IMR-90 (cell line): Measurements from ENCODE around the gene PPP1R14D. TPM values are rescaled to one million over a fixed set of nuclear protein-coding genes. Genes with fewer than 3 reads are reported as not detected.

Experiments used
- ATAC-seq: fragments of 200-7000 bp; cut with Tn5 transposase; 2 replicates; pipeline ENCODE4 v1.9.1; 2020; ENCODE audit warnings: low read depth, mild to moderate bottlenecking, moderate library complexity
- BruUV-seq: library from RNA; stranded (reverse); fragments of 400-500 nt; replicated peaks from 2 replicates; lab custom pipeline; 2021; lab: Mats Ljungman, UMichigan
- CTCF ChIA-PET: fragments of 300-600 bp; formaldehyde crosslinking; extraction: SDS; loops from one replicate; lab custom pipeline; 2021; ENCODE audit warnings: antibody characterized with exemption; lab: Yijun Ruan, JAX
- POLR2A ChIA-PET: fragments of 300-600 bp; sonication (Branson Sonifier 250); formaldehyde crosslinking; loops from one replicate; lab custom pipeline; 2022; ENCODE audit warnings: antibody characterized with exemption; ENCODE audit not compliant: unreplicated experiment; lab: Charles Lee
- DNase-seq: peaks from one replicate; pipeline ENCODE4 v3.0.0; 2013
- H2AFZ ChIP-seq: replicated peaks from 2 replicates; pipeline ENCODE3; 2013; ENCODE audit warnings: low read length, mild to moderate bottlenecking; ENCODE audit not compliant: poor library complexity
- H2AK5ac ChIP-seq: 2 replicates; pipeline ENCODE4 v1.6.1; 2013; ENCODE audit warnings: low read depth, low read length, inconsistent platforms
- H2AK9ac ChIP-seq: replicated peaks from 2 replicates; pipeline ENCODE3; 2013; ENCODE audit warnings: mild to moderate bottlenecking, low read depth, low read length, moderate library complexity; ENCODE audit not compliant: poor library complexity
- H2BK120ac ChIP-seq: 2 replicates; pipeline ENCODE4 v1.6.1; 2013; ENCODE audit warnings: low read depth, low read length, inconsistent platforms
- H2BK15ac ChIP-seq: 3 replicates; pipeline ENCODE4 v1.6.1; 2013; ENCODE audit warnings: low read depth, low read length, inconsistent platforms
- H2BK20ac ChIP-seq: 2 replicates; pipeline ENCODE4 v1.6.1; 2013; ENCODE audit warnings: low read depth, mild to moderate bottlenecking, inconsistent platforms, low read length, moderate library complexity
- H2BK5ac ChIP-seq: 2 replicates; pipeline ENCODE4 v1.6.1; 2013; ENCODE audit warnings: mild to moderate bottlenecking, low read depth, low read length, inconsistent platforms; ENCODE audit not compliant: poor library complexity, severe bottlenecking
- H3K14ac ChIP-seq: replicated peaks from 2 replicates; pipeline ENCODE4 v1.6.1; 2013; ENCODE audit warnings: low read depth, low read length, inconsistent platforms
- H3K18ac ChIP-seq: 2 replicates; pipeline ENCODE4 v1.6.1; 2013; ENCODE audit warnings: low read depth, low read length, control low read depth
- H3K23ac ChIP-seq: 2 replicates; pipeline ENCODE4 v1.6.1; 2013; ENCODE audit warnings: low read depth, low read length, inconsistent platforms
- H3K27ac ChIP-seq: 2 replicates; pipeline ENCODE4 v1.5.1; 2013; ENCODE audit warnings: mild to moderate bottlenecking, control low read depth, low read length; ENCODE audit not compliant: insufficient read depth
- H3K27me3 ChIP-seq: 2 replicates; pipeline ENCODE4 v1.6.1; 2013; ENCODE audit warnings: low read length; ENCODE audit not compliant: control insufficient read depth, insufficient read depth
- H3K36me3 ChIP-seq: 2 replicates; pipeline ENCODE4 v1.6.1; 2013; ENCODE audit warnings: low read length, mixed read lengths; ENCODE audit not compliant: control insufficient read depth, insufficient read depth
- H3K4ac ChIP-seq: 2 replicates; pipeline ENCODE4 v1.6.1; 2013; ENCODE audit warnings: low read depth, low read length, inconsistent platforms
- H3K4me1 ChIP-seq: 2 replicates; pipeline ENCODE4 v1.6.1; 2013; ENCODE audit warnings: low read length, mixed read lengths; ENCODE audit not compliant: control insufficient read depth, insufficient read depth
- H3K4me2 ChIP-seq: 2 replicates; pipeline ENCODE4 v1.6.1; 2013; ENCODE audit warnings: low read depth, mild to moderate bottlenecking, control low read depth, low read length, moderate library complexity
- H3K4me3 ChIP-seq: 2 replicates; pipeline ENCODE4 v1.5.1; 2013; ENCODE audit warnings: low read depth, mild to moderate bottlenecking, control low read depth, low read length, moderate library complexity; ENCODE audit not compliant: insufficient read depth
- H3K56ac ChIP-seq: 2 replicates; pipeline ENCODE4 v1.6.1; 2013; ENCODE audit warnings: low read length, inconsistent platforms; ENCODE audit not compliant: insufficient read depth; ENCODE audit errors: extremely low read depth
- H3K79me1 ChIP-seq, 2 experiments: 2 replicates each; pipeline ENCODE4 v1.6.1; 2013; ENCODE audit warnings: low read length in 2 of 2, inconsistent platforms in 1 of 2, low read depth in 1 of 2
- H3K9ac ChIP-seq: 2 replicates; pipeline ENCODE4 v1.6.1; 2013; ENCODE audit warnings: low read depth, low read length, control low read depth
- H3K9me1 ChIP-seq: 2 replicates; pipeline ENCODE4 v1.6.1; 2013; ENCODE audit warnings: low read length, inconsistent platforms; ENCODE audit not compliant: insufficient read depth
- H3K9me3 ChIP-seq: 2 replicates; pipeline ENCODE4 v1.6.1; 2013; ENCODE audit warnings: low read length; ENCODE audit not compliant: control insufficient read depth, insufficient read depth
- H4K20me1 ChIP-seq: 2 replicates; pipeline ENCODE4 v1.6.1; 2013; ENCODE audit warnings: low read length, inconsistent platforms; ENCODE audit not compliant: insufficient read depth
- H4K5ac ChIP-seq: 2 replicates; pipeline ENCODE4 v1.6.1; 2013; ENCODE audit warnings: mild to moderate bottlenecking, low read depth, low read length, control low read depth
- H4K8ac ChIP-seq, 2 experiments: 2 replicates each; pipeline ENCODE4 v1.6.1; 2013; ENCODE audit warnings: low read depth in 2 of 2, low read length in 2 of 2, control low read depth in 1 of 2, inconsistent platforms in 1 of 2
- H4K91ac ChIP-seq: 2 replicates; pipeline ENCODE4 v1.6.1; 2013; ENCODE audit warnings: low read depth, low read length, inconsistent platforms; ENCODE audit not compliant: insufficient read depth
- CHD1 ChIP-seq: IDR thresholded peaks from 2 replicates; pipeline ENCODE4 v1.6.1; 2012; ENCODE audit warnings: low read depth, low read length, improper control_type of control experiment
- MAZ ChIP-seq: IDR thresholded peaks from 2 replicates; pipeline ENCODE4 v1.6.1; 2012; ENCODE audit warnings: low read depth, mild to moderate bottlenecking, low read length, improper control_type of control experiment, moderate library complexity, borderline replicate concordance
- MXI1 ChIP-seq: IDR thresholded peaks from 2 replicates; pipeline ENCODE4 v1.6.1; 2012; ENCODE audit warnings: low read depth, mild to moderate bottlenecking, low read length, moderate library complexity, borderline replicate concordance
- NFE2L2 ChIP-seq: fragments of 150-350 bp; IDR thresholded peaks from 2 replicates; pipeline ENCODE4 v1.6.1; 2016; ENCODE audit warnings: low read depth, mild to moderate bottlenecking, low read length
- POLR2A ChIP-seq: IDR thresholded peaks from 2 replicates; pipeline ENCODE4 v1.6.1; 2012; ENCODE audit warnings: mild to moderate bottlenecking, low read depth, low read length
- RFX5 ChIP-seq: IDR thresholded peaks from 2 replicates; pipeline ENCODE4 v1.8.0; 2012; ENCODE audit warnings: low read depth, mild to moderate bottlenecking, low read length, moderate library complexity
- SMC3 ChIP-seq: fragments of 150-350 bp; IDR thresholded peaks from 2 replicates; pipeline ENCODE4 v1.6.1; 2016; ENCODE audit warnings: low read depth, mild to moderate bottlenecking, antibody characterized with exemption, low read length, moderate library complexity
- WGBS, 2 experiments: methylation state at CpG; one replicate each; pipeline versions ENCODE4 v1.1.5 to v1.1.7; 2013; ENCODE audit warnings: missing lambda C conversion rate in 2 of 2; ENCODE audit not compliant: insufficient read length in 1 of 2; ENCODE audit errors: extremely low coverage in 2 of 2; 5-methylcytosine and 5-hydroxymethylcytosine counted together
- dilution Hi-C: fragments of 300-500 bp; cut with HindIII; formaldehyde crosslinking; loops from one replicate; pipeline ENCODE4 v1.14.3; 2018; ENCODE audit warnings: low sequenced_read_pairs; ENCODE audit not compliant: unreplicated experiment
- in situ Hi-C: fragments of 300-500 bp; cut with MboI; formaldehyde crosslinking; loops from 3 replicates; pipeline ENCODE4 v1.14.3; 2019; ENCODE audit warnings: low sequenced_read_pairs, inconsistent platforms, mixed read lengths
- intact Hi-C: fragments of 100-400 bp; cut with micrococcal nuclease; formaldehyde crosslinking; loops from 2 replicates; pipeline ENCODE4 v1.10.0; 2022
- polyA plus RNA-seq, 3 experiments: library from polyadenylated mRNA; depleted of rRNA; stranded (reverse); fragments of >200 nt; gene quantifications; 2 replicates each; pipeline ENCODE4 v1.2.3, GENCODE V29; 2012; ENCODE audit warnings: low replicate concordance in 1 of 3
- total RNA-seq: library from RNA; depleted of rRNA; stranded (reverse); fragments of >200 nt; gene quantifications from 2 replicates; pipeline ENCODE4 v1.2.3, GENCODE V29; 2012
- TF ChIP-seq, protein P1 (sequence below): conservative IDR thresholded peaks from 2 replicates; pipeline ENCODE4 v1.5.1; 2012; ENCODE audit warnings: mild to moderate bottlenecking, low read depth, low read length, improper control_type of control experiment
- TF ChIP-seq, protein P2 (sequence below): fragments of 150-350 bp; IDR thresholded peaks from 2 replicates; pipeline ENCODE4 v1.6.1; 2016; ENCODE audit warnings: low read depth, mild to moderate bottlenecking, low read length, moderate library complexity, borderline replicate concordance

Gene PPP1R14D
- total and polyA plus RNA-seq, 2 of the 4 experiments (the other 2 are of a cell fraction): not detected

DNA sequence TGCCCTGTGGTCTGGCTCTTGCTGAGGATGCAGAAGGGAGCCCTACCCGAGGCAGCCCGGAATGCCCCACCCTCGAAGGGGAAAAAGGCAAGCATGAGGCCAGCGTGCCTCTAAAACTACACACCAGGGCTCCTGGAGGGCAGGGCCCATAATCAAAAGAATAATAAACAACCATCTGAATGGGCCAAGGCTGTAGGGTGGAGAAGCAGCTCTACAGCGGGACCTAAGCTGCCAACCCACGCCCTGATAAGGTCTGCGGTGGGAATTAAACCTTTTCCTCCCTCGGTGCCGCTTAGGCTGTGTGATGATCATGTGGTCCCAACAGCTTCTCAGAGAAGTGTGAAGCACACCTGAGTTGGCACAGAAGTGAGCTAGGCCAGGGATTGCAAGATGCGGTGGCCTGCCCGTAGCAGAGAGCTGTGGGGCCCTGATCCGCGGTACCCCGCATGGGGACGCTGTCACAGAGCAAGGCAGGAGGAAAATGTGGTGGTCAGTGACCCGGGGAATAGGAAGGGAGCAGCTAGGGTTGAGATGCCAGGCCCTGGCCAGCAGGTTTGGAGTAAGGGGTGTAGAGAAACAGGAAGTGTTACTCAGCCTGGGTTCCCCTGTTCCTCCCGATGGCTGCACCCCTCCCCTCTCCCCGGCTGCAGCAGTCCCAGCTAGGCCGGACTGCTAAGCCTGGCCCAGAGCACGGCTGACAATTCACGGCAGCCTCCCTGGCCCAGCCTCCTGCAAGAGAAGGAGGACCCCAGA is 59.8 kb downstream of the PPP1R14D start:
- ChIA-PET CTCF (no interaction called here), POLR2A (no interaction called here)
- Histone ChIP-seq H3K56ac (no peak overlapping the region), H3K14ac (no peak overlapping the region), H2BK20ac (no peak overlapping the region), H2BK120ac (no peak overlapping the region), H4K8ac (no peak overlapping the region), H4K20me1 (peaks cover 9% of the 10 kb centered on the region; the same call in 1 of the 2 replicates), H3K4ac (no peak overlapping the region), H3K9me1 (peaks cover 12% of the 10 kb centered on the region), H3K27me3 (no peaks in the 10 kb centered on the region), H4K5ac (no peak overlapping the region), H3K9ac (no peak overlapping the region), H3K23ac (no peak overlapping the region; the same call in 1 of the 2 replicates), H4K91ac (no peak overlapping the region), H3K4me2 (no peak overlapping the region), H3K36me3 (peaks cover 26% of the 10 kb centered on the region), H2BK5ac (no peak overlapping the region), H3K4me1 (peaks cover 20% of the 10 kb centered on the region), H3K4me3 (no peak overlapping the region), H3K9me3 (no peaks in the 10 kb centered on the region), H3K79me1 (no peaks in the 10 kb centered on the region; a peak in 1 of 4 replicates), H3K27ac (no peak overlapping the region), H2AK5ac (no peak overlapping the region), H3K18ac (no peak overlapping the region), H2BK15ac (no peak overlapping the region), H2AFZ (no peak overlapping the region), H2AK9ac (no peak overlapping the region)
- WGBS, 2 experiments: 94% methylated on average over 3 of the region's 21 CpGs; no CpG with 5 or more reads in 1 of the 2 experiments
- intact Hi-C loops (no loop called here), dilution Hi-C loops (no loop called here), in situ Hi-C loops (no loop called here)
- TF ChIP-seq, protein P1, sequence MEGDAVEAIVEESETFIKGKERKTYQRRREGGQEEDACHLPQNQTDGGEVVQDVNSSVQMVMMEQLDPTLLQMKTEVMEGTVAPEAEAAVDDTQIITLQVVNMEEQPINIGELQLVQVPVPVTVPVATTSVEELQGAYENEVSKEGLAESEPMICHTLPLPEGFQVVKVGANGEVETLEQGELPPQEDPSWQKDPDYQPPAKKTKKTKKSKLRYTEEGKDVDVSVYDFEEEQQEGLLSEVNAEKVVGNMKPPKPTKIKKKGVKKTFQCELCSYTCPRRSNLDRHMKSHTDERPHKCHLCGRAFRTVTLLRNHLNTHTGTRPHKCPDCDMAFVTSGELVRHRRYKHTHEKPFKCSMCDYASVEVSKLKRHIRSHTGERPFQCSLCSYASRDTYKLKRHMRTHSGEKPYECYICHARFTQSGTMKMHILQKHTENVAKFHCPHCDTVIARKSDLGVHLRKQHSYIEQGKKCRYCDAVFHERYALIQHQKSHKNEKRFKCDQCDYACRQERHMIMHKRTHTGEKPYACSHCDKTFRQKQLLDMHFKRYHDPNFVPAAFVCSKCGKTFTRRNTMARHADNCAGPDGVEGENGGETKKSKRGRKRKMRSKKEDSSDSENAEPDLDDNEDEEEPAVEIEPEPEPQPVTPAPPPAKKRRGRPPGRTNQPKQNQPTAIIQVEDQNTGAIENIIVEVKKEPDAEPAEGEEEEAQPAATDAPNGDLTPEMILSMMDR: no peak
- TF ChIP-seq MAZ: no peak
- no peak for TF ChIP-seq SMC3
- TF ChIP-seq POLR2A: no peak
- TF ChIP-seq MXI1: no peak
- no peak for TF ChIP-seq NFE2L2
- TF ChIP-seq, protein P2, sequence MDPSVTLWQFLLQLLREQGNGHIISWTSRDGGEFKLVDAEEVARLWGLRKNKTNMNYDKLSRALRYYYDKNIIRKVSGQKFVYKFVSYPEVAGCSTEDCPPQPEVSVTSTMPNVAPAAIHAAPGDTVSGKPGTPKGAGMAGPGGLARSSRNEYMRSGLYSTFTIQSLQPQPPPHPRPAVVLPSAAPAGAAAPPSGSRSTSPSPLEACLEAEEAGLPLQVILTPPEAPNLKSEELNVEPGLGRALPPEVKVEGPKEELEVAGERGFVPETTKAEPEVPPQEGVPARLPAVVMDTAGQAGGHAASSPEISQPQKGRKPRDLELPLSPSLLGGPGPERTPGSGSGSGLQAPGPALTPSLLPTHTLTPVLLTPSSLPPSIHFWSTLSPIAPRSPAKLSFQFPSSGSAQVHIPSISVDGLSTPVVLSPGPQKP: no peak
- no peak for TF ChIP-seq CHD1
- no peak for TF ChIP-seq RFX5
- ATAC-seq (no peak), DNase-seq (no peak)
- no TSS peak for BruUV-seq
